NK-92 treated with Interleukin-12 subunit alpha and Interleukin-12 subunit beta, amount 100 ng/mL, for 24 hours (cell line): Measurements from ENCODE around the gene MMP23B.
"Not testable (repeated sequence)": the region's sequence is repeated elsewhere in the genome, so short reads cannot be mapped to it uniquely, and the experiment has no call there.

Experiments
- DNase-seq: peaks from one replicate; lab custom pipeline; 2025; lab: John Stamatoyannopoulos, UW

The MMP23B gene

GRCh38 chr1:1669468-1670440 is 37.8 kb downstream of the MMP23B start:
- no peak for DNase-seq

GRCh38 chr1:1670866-1671265 is 38.9 kb downstream of the MMP23B start:
- DNase-seq, result no peak

GRCh38 chr1:1671365-1672119 is 39.6 kb downstream of the MMP23B start:
- no peak for DNase-seq

DNA sequence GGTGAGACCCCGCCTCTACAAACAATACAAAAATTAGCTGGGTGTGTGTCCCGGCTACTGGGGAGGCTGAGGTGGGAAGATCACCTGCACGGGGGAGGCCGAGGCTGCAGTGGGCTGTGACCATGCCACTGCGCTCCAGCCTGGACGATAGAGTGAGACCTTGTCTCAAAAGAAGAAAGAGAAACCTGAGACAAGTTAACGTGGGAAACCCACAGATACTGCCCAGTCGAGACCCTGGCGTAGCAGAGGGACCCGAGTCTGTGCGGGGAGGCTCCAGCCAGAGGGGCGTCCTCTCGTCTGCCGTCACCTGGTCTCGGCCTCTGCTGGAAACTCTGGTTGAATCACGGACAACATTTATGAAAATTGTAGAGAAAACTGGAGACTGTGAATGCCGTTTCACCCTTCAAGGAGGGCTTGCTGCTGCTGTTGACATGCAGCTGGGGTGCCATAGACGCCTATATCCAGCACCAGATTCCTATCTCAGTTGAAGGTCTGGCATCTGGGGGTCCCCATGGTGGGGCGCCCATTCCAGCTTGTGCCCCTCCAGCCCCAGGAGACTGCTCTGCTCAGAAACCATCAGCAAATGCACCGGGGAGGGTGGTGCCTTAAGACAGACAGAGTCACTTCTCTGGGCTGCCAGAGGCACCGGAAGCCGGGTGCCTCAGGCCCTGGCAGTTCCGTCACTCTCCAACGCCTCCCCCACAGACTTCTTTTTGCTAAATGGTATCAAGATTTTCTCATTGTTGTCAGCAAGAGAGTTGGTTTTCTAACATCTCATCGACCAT is 40.4 kb downstream of the MMP23B start:
- no peak for DNase-seq

DNA sequence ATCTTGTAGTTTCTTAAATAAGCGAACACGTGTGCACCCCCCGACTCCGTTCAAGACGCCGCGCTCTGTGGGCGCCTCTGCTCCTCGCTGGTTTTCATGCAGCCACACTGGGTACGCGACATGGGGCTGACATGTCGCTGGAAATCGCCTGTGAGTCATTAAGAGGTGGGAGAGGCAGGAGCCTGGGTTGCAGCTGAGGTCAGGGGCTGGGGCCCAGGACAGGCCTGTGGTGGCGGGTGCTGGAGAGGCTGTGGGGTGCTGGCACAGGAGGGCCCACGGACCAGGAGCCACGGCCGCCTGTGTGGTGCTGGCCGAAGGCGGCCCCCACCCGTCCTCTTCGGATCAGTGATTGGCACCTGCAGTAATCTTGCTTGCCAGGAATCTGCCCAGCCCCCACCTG is 42.8 kb downstream of the MMP23B start:
- DNase-seq, result not testable (repeated sequence)

- DNase-seq, result not testable (repeated sequence)
Observed at GRCh38 chr1:1675218-1675617, 43.2 kb downstream of the MMP23B start.

- DNase-seq, result not testable (repeated sequence)
Observed at GRCh38 chr1:1676087-1676486, 44.1 kb downstream of the MMP23B start.

DNA sequence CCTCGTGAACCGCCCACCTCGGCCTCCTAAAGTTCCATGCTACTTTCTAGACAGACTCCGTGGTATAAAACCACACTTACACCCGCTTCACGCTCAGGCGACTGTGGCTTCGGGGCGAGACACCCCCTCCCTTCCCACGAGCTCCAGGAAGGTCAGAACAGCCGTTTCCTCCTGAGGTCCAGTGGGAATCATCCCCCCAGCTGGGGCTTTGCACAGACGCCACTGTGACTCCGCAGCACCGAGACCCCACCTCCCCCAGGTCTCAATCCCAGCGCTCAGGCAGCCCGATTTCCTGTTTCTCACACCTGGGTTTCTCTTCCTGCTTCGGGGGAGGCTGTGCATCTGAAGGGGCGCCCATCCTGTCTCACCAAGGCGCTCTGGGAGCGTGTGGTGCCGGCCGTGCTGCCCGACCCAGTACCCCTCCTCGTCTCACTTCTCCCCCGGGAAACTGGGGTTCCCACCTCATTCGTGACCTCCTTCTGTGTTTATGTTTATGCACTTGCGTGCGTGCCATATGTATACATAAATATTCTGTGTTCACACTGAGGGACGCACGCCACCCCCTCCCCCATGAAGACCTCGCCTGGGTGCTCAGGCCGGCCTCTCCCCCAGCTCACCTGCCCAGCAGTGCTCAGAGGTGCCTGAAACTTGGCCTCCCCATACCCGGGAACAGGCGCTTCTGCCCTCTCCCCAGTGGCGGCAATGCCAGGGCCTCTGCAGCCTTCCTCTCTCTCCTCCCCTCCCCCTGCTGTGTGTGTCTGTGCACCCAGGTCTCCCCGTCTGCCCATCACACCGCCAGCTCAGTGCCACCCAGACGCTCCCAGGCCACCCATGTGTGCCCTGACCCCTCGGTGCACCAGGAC is 46.0 kb downstream of the MMP23B start:
- DNase-seq, result no peak

DNA sequence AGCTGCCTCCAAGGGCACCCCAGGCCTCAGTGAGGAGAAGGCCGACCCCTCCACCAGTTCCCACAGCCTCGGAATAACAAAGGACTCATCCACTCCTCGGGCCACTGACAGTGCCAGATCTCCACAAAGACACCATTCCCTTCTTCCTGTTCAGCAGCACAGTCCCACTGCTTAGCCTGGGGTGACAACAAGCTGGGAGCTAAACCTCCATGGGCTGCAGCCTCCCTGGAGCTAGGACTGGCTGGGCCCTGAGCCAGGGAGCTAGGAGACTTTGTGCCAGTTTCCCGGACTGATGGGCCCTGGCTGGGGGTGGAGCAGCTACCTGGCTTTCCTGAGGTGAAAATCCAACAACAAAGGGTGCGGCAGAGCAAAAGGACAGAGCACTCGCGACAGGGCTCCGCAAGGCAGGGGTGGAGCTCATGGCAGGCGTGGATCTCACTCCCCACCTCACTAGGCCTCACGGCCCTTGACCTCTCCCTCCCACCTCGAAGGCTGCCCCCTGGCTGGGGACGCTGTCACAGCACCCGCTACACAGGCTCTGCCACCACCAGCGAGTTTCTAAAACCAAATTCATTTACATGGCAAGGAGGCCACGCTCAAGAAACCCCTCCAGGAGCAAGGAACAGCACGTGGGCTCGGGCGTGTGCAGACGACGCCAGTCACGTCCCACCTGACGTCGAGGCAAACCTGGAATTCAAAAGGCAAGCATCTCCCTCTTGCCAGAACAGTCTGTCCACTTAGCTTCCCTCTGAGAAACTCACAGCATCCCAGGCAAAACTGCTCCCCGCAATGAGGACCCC is 46.8 kb downstream of the MMP23B start:
- DNase-seq, result no peak

- DNase-seq, result no peak
Observed at GRCh38 chr1:1680031-1680911, 48.3 kb downstream of the MMP23B start.

DNA sequence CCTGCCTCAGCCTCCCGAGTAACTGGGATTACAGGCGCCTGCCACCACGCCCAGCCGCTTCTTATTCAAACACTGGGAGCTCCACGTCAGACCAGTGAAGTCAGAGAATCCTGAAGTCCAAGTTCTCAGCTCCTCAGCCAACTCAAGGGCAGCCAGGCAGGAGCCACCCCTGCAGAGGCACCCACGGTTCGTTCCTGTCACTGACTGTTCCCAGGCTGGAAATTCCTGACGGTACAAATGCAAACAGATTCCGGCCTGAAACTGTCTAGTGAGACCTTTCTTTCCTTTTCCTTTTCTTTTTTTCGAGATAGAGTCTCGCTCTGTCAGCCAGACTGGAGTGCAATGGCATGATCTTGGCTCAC is 48.9 kb downstream of the MMP23B start:
- no peak for DNase-seq

- DNase-seq, result no peak
Observed at GRCh38 chr1:1683104-1683905, 51.3 kb downstream of the MMP23B start.
